Erythroblast (primary cell): ENCODE data around the gene CDC25A.

ENCODE experiments used
- GATA1 ChIP-seq: IDR thresholded peaks from 2 replicates; pipeline ENCODE4 v1.6.1; 2011; ENCODE audit warnings: low read depth, mild to moderate bottlenecking, control low read depth, low read length, moderate library complexity
- POLR2A ChIP-seq: IDR thresholded peaks from 2 replicates; pipeline ENCODE4 v1.6.1; 2011; ENCODE audit warnings: mild to moderate bottlenecking, low read length

DNA sequence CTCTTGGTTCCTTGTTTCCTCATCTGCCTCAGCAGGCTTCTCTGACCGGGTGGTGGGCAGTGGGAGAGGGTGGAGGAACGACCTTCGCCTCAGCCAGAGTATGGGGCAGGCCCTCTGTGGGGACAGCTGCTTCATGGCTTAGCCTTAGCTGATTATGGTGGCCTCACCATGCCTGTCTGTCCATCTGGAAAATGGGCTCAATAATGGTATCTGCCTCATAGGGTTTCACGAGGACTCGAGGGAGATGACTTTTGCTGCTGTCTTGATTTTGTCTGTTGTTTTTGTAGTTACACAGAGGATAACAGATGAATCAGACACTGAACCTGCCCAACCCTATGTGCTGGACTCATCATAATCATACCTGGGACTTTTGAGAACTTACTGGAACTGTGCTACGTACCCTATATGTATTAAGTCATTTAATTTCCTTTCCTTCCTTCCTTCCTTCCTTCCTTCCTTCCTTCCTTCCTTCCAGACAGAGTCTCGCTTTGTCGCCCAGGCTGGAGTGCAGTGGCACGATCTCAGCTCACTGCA lies 46.5 kb downstream of the CDC25A start:
- TF ChIP-seq POLR2A (no peak), GATA1 (no peak)
